ENCODE results near the gene LRRC57. TPM values are rescaled to one million over a fixed set of nuclear protein-coding genes. Genes with fewer than 3 reads are reported as not detected.
A peak's percentile ranks its signal among the peaks of the same experiment; 100 is the strongest.

LRRC57 gene
- 13.4 and 21.7 TPM in 2 replicates for total RNA-seq (2014; rRNA removed; shearing (Covaris generic); ENCODE audit: low replicate concordance)

DNA sequence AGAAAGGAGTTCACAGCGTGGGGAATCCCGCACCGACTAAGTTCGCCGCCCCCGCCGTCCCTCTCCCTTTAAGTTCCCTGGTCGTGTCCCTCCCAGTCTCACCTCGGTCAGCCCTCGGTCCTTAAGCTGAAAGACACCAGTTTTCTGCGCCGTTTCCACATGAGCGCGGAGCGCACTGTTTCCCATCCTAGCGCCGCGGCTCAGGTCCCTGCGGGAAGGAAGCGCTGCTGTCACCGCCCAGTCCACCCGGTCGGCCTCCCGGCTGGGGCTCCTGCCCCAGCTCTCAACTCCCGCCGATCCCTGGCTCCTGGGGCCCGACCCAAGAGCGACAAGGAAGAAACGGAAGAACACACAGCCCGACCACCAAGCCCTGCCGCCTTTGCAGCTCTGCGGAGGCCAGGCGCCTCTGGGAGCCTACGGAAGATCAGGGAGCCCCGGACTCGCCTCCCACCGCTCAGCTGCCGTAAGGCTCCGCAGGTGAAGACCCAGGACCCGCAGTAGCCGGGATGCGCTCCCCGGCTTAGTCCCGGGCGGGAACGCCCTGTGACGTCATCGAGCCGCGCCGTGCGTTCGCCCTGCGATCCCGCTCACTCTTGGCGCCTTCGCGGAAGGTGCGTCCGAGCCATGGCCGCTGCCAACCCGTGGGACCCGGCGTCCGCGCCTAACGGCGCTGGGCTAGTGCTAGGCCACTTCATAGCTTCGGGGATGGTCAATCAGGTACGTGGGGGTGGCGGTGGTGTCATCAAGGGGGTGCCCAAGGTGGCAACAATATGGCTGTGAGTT is at the start of gene LRRC57, which contains the start of gene HAUS2:
TSS of gene LRRC57 (minus strand) at position 545 of the 783 bp plus-strand sequence. CDS start at position 186, 359 bp downstream.
TSS of gene HAUS2 (plus strand) at position 590 of the 783 bp plus-strand sequence. CDS start at position 625, 35 bp downstream.
- Histone ChIP-seq H3K4me3 (ENCODE audit: low read length) (peak within 1 kb of the TSS; percentile 100), H3K27me3 (ENCODE audit: low read length) (no peaks in the 10 kb centered on the region), H3K4me1 (ENCODE audit: low read length) (peaks cover 44% of the 10 kb centered on the region), H3K9ac (ENCODE audit: low read length) (peak within 1 kb of the TSS; percentile 98), H3K79me2 (ENCODE audit: low read length) (peaks cover 84% of the 10 kb centered on the region), H4K20me1 (ENCODE audit: insufficient read depth, low read depth, low read length) (no peaks in the 10 kb centered on the region), H3K9me3 (ENCODE audit: low read length) (no peaks in the 10 kb centered on the region), H2AFZ (ENCODE audit: low read length) (peak within 1 kb of the TSS; percentile 97), H3K9me2 (replicated peaks; ENCODE audit: insufficient read depth, low read length) (no peaks in the 10 kb centered on the region), H3K4me2 (ENCODE audit: low read depth, low read length, poor library complexity, severe bottlenecking) (peak within 1 kb of the TSS; percentile 96), H3K36me3 (ENCODE audit: insufficient read depth, low read length) (peaks cover 12% of the 10 kb centered on the region; the same call in 1 of the 2 replicates), H3K27ac (ENCODE audit: low read length) (peak within 1 kb of the TSS; percentile 77)
- DNase-seq, result peak; percentile 95

DNA sequence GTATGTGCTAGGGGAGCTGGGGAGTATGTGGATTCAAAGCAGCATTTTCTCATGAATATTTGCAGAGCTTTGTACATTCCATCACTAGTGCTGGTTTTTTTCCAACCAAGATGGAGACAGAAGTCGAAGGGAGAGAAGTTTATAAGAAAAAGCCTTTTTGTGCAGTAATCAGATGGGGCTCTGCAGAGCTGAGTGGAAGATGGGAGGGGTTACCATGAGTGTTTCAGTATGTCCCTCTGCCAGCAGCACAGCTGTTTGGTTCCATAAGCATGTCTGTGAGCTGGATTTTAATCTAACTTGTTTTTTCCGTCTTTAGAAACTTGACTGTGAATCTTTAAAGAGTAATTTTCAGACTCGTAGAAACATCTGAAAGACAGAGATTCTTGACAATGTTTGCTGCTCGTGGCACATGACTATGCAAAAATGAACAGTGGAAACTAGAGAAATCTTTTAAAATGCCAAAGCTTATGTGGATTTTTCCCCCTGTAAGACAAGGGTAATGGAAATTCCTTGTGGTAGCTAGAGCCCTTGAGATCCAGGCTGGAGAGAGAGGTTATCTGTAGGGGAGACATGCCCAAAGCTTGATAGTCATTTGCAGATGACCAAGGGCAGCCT is 47.1 kb upstream of the LRRC57 start:
- H4K20me1 ChIP-seq (ENCODE audit: insufficient read depth, low read depth, low read length), result no peaks in the 10 kb centered on the region
- no peaks in the 10 kb centered on the region for H3K4me1 ChIP-seq (ENCODE audit: low read length)
- H3K4me2 ChIP-seq (ENCODE audit: low read depth, low read length, poor library complexity, severe bottlenecking), result no peak overlapping the region
- DNase-seq, result no peak
- no peak overlapping the region for H3K27ac ChIP-seq (ENCODE audit: low read length)
- no peak overlapping the region for H3K9ac ChIP-seq (ENCODE audit: low read length)
- H3K36me3 ChIP-seq (ENCODE audit: insufficient read depth, low read length), result no peaks in the 10 kb centered on the region
- no peaks in the 10 kb centered on the region for H3K9me2 ChIP-seq (replicated peaks; ENCODE audit: insufficient read depth, low read length)
- no peaks in the 10 kb centered on the region for H3K79me2 ChIP-seq (ENCODE audit: low read length)
- H3K9me3 ChIP-seq (ENCODE audit: low read length), result no peaks in the 10 kb centered on the region
- H2AFZ ChIP-seq (ENCODE audit: low read length), result no peak overlapping the region
- no peak overlapping the region for H3K4me3 ChIP-seq (ENCODE audit: low read length)
- no peaks in the 10 kb centered on the region for H3K27me3 ChIP-seq (ENCODE audit: low read length)

DNA sequence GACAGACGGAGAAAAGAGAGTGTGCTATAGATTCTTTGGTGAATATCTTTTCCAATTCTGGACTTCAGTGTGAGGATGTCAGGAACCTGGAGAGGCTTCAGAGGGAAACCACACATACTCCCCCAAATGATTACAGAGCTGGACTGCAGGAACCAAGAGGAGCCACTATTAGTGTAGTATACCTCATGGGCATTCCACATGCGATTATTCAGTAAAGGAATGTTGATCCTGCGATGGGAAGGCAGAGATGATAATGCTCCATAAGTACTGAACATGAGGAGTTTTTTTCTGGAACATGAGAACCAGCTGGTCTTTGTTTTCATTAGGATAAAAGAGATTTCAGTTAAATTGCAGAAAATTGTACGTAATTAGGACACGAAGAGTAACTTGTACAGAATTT is 45.5 kb upstream of the LRRC57 start:
- no peak overlapping the region for H3K4me3 ChIP-seq (ENCODE audit: low read length)
- H3K79me2 ChIP-seq (ENCODE audit: low read length), result no peaks in the 10 kb centered on the region
- no peaks in the 10 kb centered on the region for H3K4me1 ChIP-seq (ENCODE audit: low read length)
- H3K9me2 ChIP-seq (replicated peaks; ENCODE audit: insufficient read depth, low read length), result no peaks in the 10 kb centered on the region
- H3K9ac ChIP-seq (ENCODE audit: low read length), result no peak overlapping the region
- no peaks in the 10 kb centered on the region for H3K27me3 ChIP-seq (ENCODE audit: low read length)
- H3K9me3 ChIP-seq (ENCODE audit: low read length), result no peaks in the 10 kb centered on the region
- H4K20me1 ChIP-seq (ENCODE audit: insufficient read depth, low read depth, low read length), result no peaks in the 10 kb centered on the region
- no peak overlapping the region for H3K4me2 ChIP-seq (ENCODE audit: low read depth, low read length, poor library complexity, severe bottlenecking)
- DNase-seq, result no peak
- no peaks in the 10 kb centered on the region for H3K36me3 ChIP-seq (ENCODE audit: insufficient read depth, low read length)
- H3K27ac ChIP-seq (ENCODE audit: low read length), result no peak overlapping the region
- no peak overlapping the region for H2AFZ ChIP-seq (ENCODE audit: low read length)

DNA sequence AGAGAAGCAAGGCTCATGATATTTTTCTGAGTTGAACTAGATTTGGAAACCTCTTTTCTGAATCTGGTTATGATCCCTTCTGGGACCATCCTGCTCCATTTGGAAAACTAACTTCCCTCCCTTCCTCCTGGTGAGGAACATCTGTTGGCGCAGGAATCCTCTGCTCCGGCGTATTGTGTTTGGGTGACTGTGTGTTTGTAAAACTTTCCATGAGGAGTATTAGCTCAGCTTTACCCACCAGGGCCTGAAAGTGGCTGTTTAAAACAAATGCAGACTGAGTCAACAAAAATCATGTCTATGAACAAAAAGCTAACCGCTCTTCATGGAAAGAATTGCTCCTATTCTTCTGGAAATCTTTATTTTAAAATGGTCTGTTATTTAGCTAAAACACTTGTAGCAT is 44.5 kb upstream of the LRRC57 start:
- no peak overlapping the region for H3K27ac ChIP-seq (ENCODE audit: low read length)
- H3K9me2 ChIP-seq (replicated peaks; ENCODE audit: insufficient read depth, low read length), result no peaks in the 10 kb centered on the region
- no peaks in the 10 kb centered on the region for H4K20me1 ChIP-seq (ENCODE audit: insufficient read depth, low read depth, low read length)
- H3K36me3 ChIP-seq (ENCODE audit: insufficient read depth, low read length), result no peaks in the 10 kb centered on the region
- H3K27me3 ChIP-seq (ENCODE audit: low read length), result no peaks in the 10 kb centered on the region
- no peak overlapping the region for H3K4me3 ChIP-seq (ENCODE audit: low read length)
- H3K9me3 ChIP-seq (ENCODE audit: low read length), result no peaks in the 10 kb centered on the region
- no peaks in the 10 kb centered on the region for H3K79me2 ChIP-seq (ENCODE audit: low read length)
- no peak overlapping the region for H3K4me2 ChIP-seq (ENCODE audit: low read depth, low read length, poor library complexity, severe bottlenecking)
- no peaks in the 10 kb centered on the region for H3K4me1 ChIP-seq (ENCODE audit: low read length)
- H3K9ac ChIP-seq (ENCODE audit: low read length), result no peak overlapping the region
- no peak for DNase-seq
- no peak overlapping the region for H2AFZ ChIP-seq (ENCODE audit: low read length)

DNA sequence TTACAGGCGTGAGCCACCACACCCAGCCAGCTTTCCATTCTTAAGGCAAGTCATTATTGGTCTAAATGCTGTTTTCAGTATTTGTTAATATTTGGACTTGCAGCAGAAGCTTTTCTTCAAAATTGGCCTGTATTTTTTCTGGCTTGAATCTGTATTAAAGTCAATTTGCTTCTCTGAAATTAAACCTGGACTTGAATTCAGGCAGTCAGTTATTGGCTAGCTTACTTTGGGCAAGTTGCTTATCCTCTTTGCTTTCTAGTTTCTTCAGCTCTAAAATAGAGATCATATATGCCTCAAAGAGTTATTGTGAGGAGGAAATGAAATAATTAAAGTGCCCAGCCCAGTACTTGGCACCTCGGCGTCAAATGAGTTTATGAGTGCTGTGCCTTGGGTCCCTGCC is 44.1 kb upstream of the LRRC57 start:
- H3K27ac ChIP-seq (ENCODE audit: low read length), result no peak overlapping the region
- H3K36me3 ChIP-seq (ENCODE audit: insufficient read depth, low read length), result no peaks in the 10 kb centered on the region
- no peak for DNase-seq
- H3K4me3 ChIP-seq (ENCODE audit: low read length), result no peak overlapping the region
- no peaks in the 10 kb centered on the region for H3K79me2 ChIP-seq (ENCODE audit: low read length)
- no peak overlapping the region for H3K4me2 ChIP-seq (ENCODE audit: low read depth, low read length, poor library complexity, severe bottlenecking)
- H4K20me1 ChIP-seq (ENCODE audit: insufficient read depth, low read depth, low read length), result no peaks in the 10 kb centered on the region
- H3K4me1 ChIP-seq (ENCODE audit: low read length), result no peaks in the 10 kb centered on the region
- no peaks in the 10 kb centered on the region for H3K9me2 ChIP-seq (replicated peaks; ENCODE audit: insufficient read depth, low read length)
- no peaks in the 10 kb centered on the region for H3K9me3 ChIP-seq (ENCODE audit: low read length)
- H2AFZ ChIP-seq (ENCODE audit: low read length), result no peak overlapping the region
- H3K27me3 ChIP-seq (ENCODE audit: low read length), result no peaks in the 10 kb centered on the region
- H3K9ac ChIP-seq (ENCODE audit: low read length), result no peak overlapping the region

DNA sequence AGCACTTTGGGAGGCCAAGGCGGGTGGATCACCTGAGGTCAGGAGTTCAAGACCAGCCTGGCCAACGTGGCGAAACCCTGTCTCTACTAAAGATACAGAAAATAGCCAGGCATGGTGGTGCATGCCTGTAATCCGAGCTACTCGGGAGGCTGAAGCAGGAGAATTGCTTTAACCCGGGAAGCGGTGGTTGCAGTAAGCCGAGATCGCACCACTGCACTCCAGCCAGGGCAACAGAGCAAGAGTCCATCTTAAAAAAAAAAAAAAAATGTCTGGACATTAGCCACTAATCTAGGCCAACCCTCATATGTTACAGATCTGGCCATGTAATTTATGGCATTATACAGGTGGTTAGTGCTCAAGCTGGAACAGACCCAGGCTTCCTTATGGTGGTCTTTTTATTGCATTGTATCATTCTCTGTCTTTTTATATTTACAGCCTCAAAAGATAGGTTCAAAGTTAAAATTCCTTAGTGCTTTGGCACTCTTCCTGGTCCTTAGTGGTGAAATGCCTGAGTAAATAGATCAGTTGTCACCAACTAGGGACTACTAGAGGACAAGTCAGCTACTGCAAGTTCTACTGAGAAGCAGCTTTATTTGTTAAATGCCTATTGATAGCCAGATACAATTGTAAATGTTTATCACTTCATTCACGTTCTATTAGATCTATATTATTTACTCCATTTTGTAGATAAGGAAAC is 42.8 kb upstream of the LRRC57 start:
- Histone ChIP-seq H3K9me3 (ENCODE audit: low read length) (no peaks in the 10 kb centered on the region), H4K20me1 (ENCODE audit: insufficient read depth, low read depth, low read length) (no peaks in the 10 kb centered on the region), H3K9me2 (replicated peaks; ENCODE audit: insufficient read depth, low read length) (no peaks in the 10 kb centered on the region), H3K79me2 (ENCODE audit: low read length) (no peaks in the 10 kb centered on the region), H3K4me3 (ENCODE audit: low read length) (no peak overlapping the region), H3K27me3 (ENCODE audit: low read length) (no peaks in the 10 kb centered on the region), H2AFZ (ENCODE audit: low read length) (no peak overlapping the region), H3K4me2 (ENCODE audit: low read depth, low read length, poor library complexity, severe bottlenecking) (no peak overlapping the region), H3K9ac (ENCODE audit: low read length) (no peak overlapping the region), H3K36me3 (ENCODE audit: insufficient read depth, low read length) (no peaks in the 10 kb centered on the region), H3K27ac (ENCODE audit: low read length) (no peak overlapping the region), H3K4me1 (ENCODE audit: low read length) (no peaks in the 10 kb centered on the region)
- DNase-seq, result no peak

DNA sequence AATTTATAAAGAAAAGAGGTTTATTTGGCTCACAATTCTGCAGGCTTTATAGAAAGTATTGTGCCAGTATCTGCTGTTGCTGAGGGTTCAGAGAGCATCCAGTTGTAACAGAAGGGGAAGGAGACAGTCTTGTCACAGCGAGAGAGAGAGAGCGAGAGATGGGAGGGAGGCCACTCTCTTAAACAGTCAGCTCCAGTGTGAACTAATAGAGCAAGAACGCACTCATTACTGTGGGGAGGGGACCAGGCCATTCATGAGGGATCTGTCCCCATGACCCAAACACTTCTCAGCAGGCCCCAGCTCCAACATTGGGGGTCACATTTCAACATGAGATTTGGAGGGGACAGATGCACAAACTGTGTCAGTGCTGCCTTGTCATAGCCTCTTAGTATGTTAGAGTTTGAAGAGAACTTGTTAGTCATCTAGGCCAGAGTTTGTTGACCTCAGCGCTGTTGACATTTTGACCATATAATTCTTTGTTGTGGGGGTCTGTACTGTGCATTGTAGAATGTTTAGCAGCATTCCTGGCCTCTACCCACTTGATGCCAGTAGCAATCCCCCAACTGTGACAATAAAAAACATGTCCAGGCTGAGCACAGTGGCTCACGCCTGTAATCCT is 42.1 kb upstream of the LRRC57 start:
- Histone ChIP-seq H3K9me3 (ENCODE audit: low read length) (no peaks in the 10 kb centered on the region), H3K79me2 (ENCODE audit: low read length) (no peaks in the 10 kb centered on the region), H3K9ac (ENCODE audit: low read length) (no peak overlapping the region), H3K4me1 (ENCODE audit: low read length) (no peaks in the 10 kb centered on the region), H3K27me3 (ENCODE audit: low read length) (no peaks in the 10 kb centered on the region), H3K4me2 (ENCODE audit: low read depth, low read length, poor library complexity, severe bottlenecking) (no peak overlapping the region), H2AFZ (ENCODE audit: low read length) (no peak overlapping the region), H3K9me2 (replicated peaks; ENCODE audit: insufficient read depth, low read length) (no peaks in the 10 kb centered on the region), H3K27ac (ENCODE audit: low read length) (no peak overlapping the region), H3K4me3 (ENCODE audit: low read length) (no peak overlapping the region), H3K36me3 (ENCODE audit: insufficient read depth, low read length) (no peaks in the 10 kb centered on the region), H4K20me1 (ENCODE audit: insufficient read depth, low read depth, low read length) (no peaks in the 10 kb centered on the region)
- DNase-seq, result no peak
